Measurements from ENCODE around the gene LACC1.

The LACC1 gene

GRCh38 chr13:43894438-43894837, 14.7 kb downstream of the LACC1 start:
- DNase-seq = no peak

GRCh38 chr13:43895940-43896339, 16.2 kb downstream of the LACC1 start:
- no peak for DNase-seq

- DNase-seq = peak; percentile 6 to 70
Observed at GRCh38 chr13:43905435-43906031, 25.8 kb downstream of the LACC1 start.

GRCh38 chr13:43908156-43909126, 28.7 kb downstream of the LACC1 start:
- DNase-seq = peak in 1 of 2 donors; percentile 27

- no peak for DNase-seq
Observed at GRCh38 chr13:43910856-43911255, 31.2 kb downstream of the LACC1 start.

- no peak for DNase-seq
Observed at GRCh38 chr13:43911278-43911677, 31.6 kb downstream of the LACC1 start.

GRCh38 chr13:43911871-43912270, 32.2 kb downstream of the LACC1 start:
- no peak for DNase-seq

GRCh38 chr13:43915451-43915850, 35.7 kb downstream of the LACC1 start:
- no peak for DNase-seq

GRCh38 chr13:43916828-43917227, 37.1 kb downstream of the LACC1 start:
- DNase-seq = no peak

GRCh38 chr13:43918636-43919035, 38.9 kb downstream of the LACC1 start:
- DNase-seq = no peak

GRCh38 chr13:43920965-43921674, 41.4 kb downstream of the LACC1 start:
- no peak for DNase-seq

- DNase-seq = peak in 1 of 2 donors; percentile 2
Observed at GRCh38 chr13:43924549-43925245, 45.0 kb downstream of the LACC1 start.

- no peak for DNase-seq
Observed at GRCh38 chr13:43929947-43930346, 50.2 kb downstream of the LACC1 start.

- DNase-seq = no peak
Observed at GRCh38 chr13:43933378-43933777, 53.7 kb downstream of the LACC1 start.

- DNase-seq = no peak
Observed at GRCh38 chr13:43934273-43934672, 54.6 kb downstream of the LACC1 start.

- DNase-seq = no peak
Observed at GRCh38 chr13:43935878-43936277, 56.2 kb downstream of the LACC1 start.

GRCh38 chr13:43936647-43937046, 56.9 kb downstream of the LACC1 start:
- no peak for DNase-seq

- DNase-seq = no peak
Observed at GRCh38 chr13:43937839-43938238, 58.1 kb downstream of the LACC1 start.

- DNase-seq = no peak
Observed at GRCh38 chr13:43938449-43938848, 58.7 kb downstream of the LACC1 start.

GRCh38 chr13:43939086-43939485, 59.4 kb downstream of the LACC1 start:
- no peak for DNase-seq

GRCh38 chr13:43942286-43942685, 62.6 kb downstream of the LACC1 start:
- DNase-seq = no peak

All from CD4-positive, alpha-beta T cell treated with Interleukin-1 beta for 1 hour (primary cell).